Neural cell (in vitro differentiated cells): ENCODE results near the gene LNPEP. TPM values are rescaled to one million over a fixed set of nuclear protein-coding genes. Genes with fewer than 3 reads are reported as not detected.

ENCODE experiments used
- H2AFZ ChIP-seq: fragments of 200-600, 300-800 bp; sonication (generic), shearing (Covaris generic); 2 replicates; pipeline ENCODE4 v1.6.0; 2014; ENCODE audit warnings: low read depth, mild to moderate bottlenecking, antibody characterized with exemption, low read length, moderate library complexity
- H3F3A ChIP-seq: fragments of 200-600 bp; shearing (Covaris generic); 2 replicates; pipeline ENCODE4 v1.6.1; 2016; ENCODE audit warnings: mild to moderate bottlenecking, moderate library complexity, mixed read lengths, antibody characterized with exemption, low read length; ENCODE audit not compliant: insufficient read depth, poor library complexity, severe bottlenecking
- H3K27ac ChIP-seq: fragments of 200-600, 300-800 bp; sonication (generic), shearing (Covaris generic); 2 replicates; pipeline ENCODE4 v1.5.1; 2014; ENCODE audit warnings: mild to moderate bottlenecking, low read length, moderate library complexity
- H3K27me3 ChIP-seq: fragments of 300-800, 200-600 bp; sonication (generic), shearing (Covaris generic); 2 replicates; pipeline ENCODE4 v1.6.0; 2014; ENCODE audit warnings: mild to moderate bottlenecking, low read depth, low read length, moderate library complexity; ENCODE audit not compliant: insufficient read depth
- H3K36me3 ChIP-seq: fragments of 300-800, 200-600 bp; sonication (generic), shearing (Covaris generic); 2 replicates; pipeline ENCODE4 v1.5.1; 2014; ENCODE audit warnings: mild to moderate bottlenecking, antibody characterized with exemption, low read length, moderate library complexity; ENCODE audit not compliant: insufficient read depth
- H3K4me2 ChIP-seq: fragments of 300-800, 200-600 bp; sonication (generic), shearing (Covaris generic); 2 replicates; pipeline ENCODE4 v1.6.0; 2014; ENCODE audit warnings: mild to moderate bottlenecking, low read length
- H3K4me3 ChIP-seq: fragments of 300-800, 200-600 bp; sonication (generic), shearing (Covaris generic); 2 replicates; pipeline ENCODE4 v1.5.1; 2014; ENCODE audit warnings: mild to moderate bottlenecking, low read length, moderate library complexity
- H3K79me2 ChIP-seq: fragments of 200-600 bp; shearing (Covaris generic); replicated peaks from 2 replicates; pipeline ENCODE4 v1.6.0; 2014; ENCODE audit warnings: mild to moderate bottlenecking, low read length, moderate library complexity; ENCODE audit not compliant: insufficient read depth
- H3K9ac ChIP-seq: fragments of 300-800, 200-600 bp; sonication (generic), shearing (Covaris generic); 2 replicates; pipeline ENCODE4 v1.6.1; 2016; ENCODE audit warnings: mild to moderate bottlenecking, low read length, mixed read lengths
- H3K9me2 ChIP-seq: fragments of 200-600 bp; shearing (Covaris generic); 2 replicates; pipeline ENCODE4 v1.6.1; 2016; ENCODE audit warnings: mild to moderate bottlenecking, low read length, mixed read lengths; ENCODE audit not compliant: insufficient read depth
- H3K9me3 ChIP-seq: fragments of 200-600, 300-800 bp; sonication (generic), shearing (Covaris generic); 2 replicates; pipeline ENCODE4 v1.6.1; 2016; ENCODE audit warnings: mild to moderate bottlenecking, mixed run types, low read length, moderate library complexity, mixed read lengths
- H4K20me1 ChIP-seq: fragments of 200-600 bp; shearing (Covaris generic); 2 replicates; pipeline ENCODE4 v1.6.1; 2016; ENCODE audit warnings: mild to moderate bottlenecking, mixed run types; ENCODE audit not compliant: insufficient read depth
- CTCF ChIP-seq: fragments of 450-650 bp; IDR thresholded peaks from 2 replicates; pipeline ENCODE4 v1.5.1; 2014; ENCODE audit warnings: antibody characterized with exemption, mild to moderate bottlenecking, moderate library complexity; ENCODE audit not compliant: poor library complexity, severe bottlenecking
- EP300 ChIP-seq: fragments of 450-650 bp; conservative IDR thresholded peaks from 2 replicates; pipeline ENCODE4 v1.6.1; 2014; ENCODE audit warnings: antibody characterized with exemption, mild to moderate bottlenecking, moderate library complexity; ENCODE audit not compliant: poor library complexity, severe bottlenecking
- EZH2 ChIP-seq: fragments of 200-600, 300-800 bp; shearing (Covaris generic), sonication (generic); IDR thresholded peaks from 2 replicates; pipeline ENCODE4 v1.6.1; 2014; ENCODE audit warnings: antibody characterized with exemption, low read length, borderline replicate concordance, mild to moderate bottlenecking; ENCODE audit not compliant: insufficient read depth, poor library complexity, severe bottlenecking
- MXI1 ChIP-seq: fragments of 450-650 bp; conservative IDR thresholded peaks from 2 replicates; pipeline ENCODE4 v1.6.1; 2014; ENCODE audit warnings: antibody characterized with exemption, mild to moderate bottlenecking; ENCODE audit not compliant: poor library complexity, severe bottlenecking
- POLR2AphosphoS5 ChIP-seq: IDR thresholded peaks from 2 replicates; pipeline ENCODE4 v1.6.1; 2012
- RAD21 ChIP-seq: fragments of 450-650 bp; conservative IDR thresholded peaks from 2 replicates; pipeline ENCODE4 v1.6.1; 2014; ENCODE audit warnings: antibody characterized with exemption, mild to moderate bottlenecking, moderate library complexity
- REST ChIP-seq: IDR thresholded peaks from 2 replicates; pipeline ENCODE4 v1.6.1; 2012; ENCODE audit warnings: borderline replicate concordance
- SMC3 ChIP-seq: fragments of 450-650 bp; conservative IDR thresholded peaks from 2 replicates; pipeline ENCODE4 v1.6.1; 2014; ENCODE audit warnings: antibody characterized with exemption, mild to moderate bottlenecking, moderate library complexity; ENCODE audit not compliant: poor library complexity
- TAF1 ChIP-seq: IDR thresholded peaks from 2 replicates; pipeline ENCODE4 v1.6.1; 2012; ENCODE audit warnings: low read depth
- polyA plus RNA-seq: library from polyadenylated mRNA; depleted of rRNA; stranded (reverse); fragments of >200 nt; gene quantifications from 2 replicates; pipeline ENCODE4 v1.2.3, GENCODE V29; 2014

Gene LNPEP
- polyA plus RNA-seq, 1 donor from 2014 or later, result 25.6 TPM

GRCh38 chr5:96967400-96967799 is 31.5 kb downstream of the LNPEP start:
- no peaks in the 10 kb centered on the region for H3F3A ChIP-seq
- no peak overlapping the region for H2AFZ ChIP-seq
- H3K4me2 ChIP-seq, result no peak overlapping the region
- no peaks in the 10 kb centered on the region for H3K9me2 ChIP-seq
- no peak overlapping the region for H3K27ac ChIP-seq
- no peaks in the 10 kb centered on the region for H4K20me1 ChIP-seq
- no peaks in the 10 kb centered on the region for H3K27me3 ChIP-seq
- no peaks in the 10 kb centered on the region for H3K36me3 ChIP-seq
- H3K9me3 ChIP-seq, result no peaks in the 10 kb centered on the region
- H3K4me3 ChIP-seq, result no peak overlapping the region
- H3K9ac ChIP-seq, result no peak overlapping the region
- H3K79me2 ChIP-seq, result peaks cover 4% of the 10 kb centered on the region
- TF ChIP-seq EP300 (no peak), TAF1 (no peak), POLR2AphosphoS5 (no peak), CTCF (no peak), REST (no peak), SMC3 (no peak), RAD21 (no peak), MXI1 (no peak), EZH2 (no peak)

- H3K9ac ChIP-seq, result no peak overlapping the region
- H3K79me2 ChIP-seq, result peaks cover 4% of the 10 kb centered on the region
These were observed 32.2 kb downstream of the LNPEP start for GRCh38 chr5:96968074-96968473.

More at GRCh38 chr5:96968074-96968473, 32.2 kb downstream of the LNPEP start:
- H3K9me3 ChIP-seq, result no peaks in the 10 kb centered on the region
- H3K4me3 ChIP-seq, result no peak overlapping the region
- H3K9me2 ChIP-seq, result no peaks in the 10 kb centered on the region
- H4K20me1 ChIP-seq, result no peaks in the 10 kb centered on the region
- H2AFZ ChIP-seq, result no peak overlapping the region
- H3K36me3 ChIP-seq, result no peaks in the 10 kb centered on the region
- no peaks in the 10 kb centered on the region for H3K27me3 ChIP-seq
- H3F3A ChIP-seq, result no peaks in the 10 kb centered on the region
- no peak for TF ChIP-seq REST
- H3K27ac ChIP-seq, result no peak overlapping the region
- H3K4me2 ChIP-seq, result no peak overlapping the region
